Stimulated activated CD8-positive, alpha-beta memory T cell treated with anti-CD3 and anti-CD28 coated beads, Interleukin-7, amount 100 ng/mL, for 48 hours (primary cell): ENCODE data around the gene RAB37.

Experiments
- DNase-seq, 2 donors: peaks; one replicate each; pipeline ENCODE4 v3.0.0-alpha.2; 2020; ENCODE audit warnings: low read depth in 1 of 2; ENCODE audit errors: extremely low read depth in 1 of 2

Gene RAB37

GRCh38 chr17:74728033-74728701 lies 8.9 kb upstream of the RAB37 start:
- no peak for DNase-seq

DNA sequence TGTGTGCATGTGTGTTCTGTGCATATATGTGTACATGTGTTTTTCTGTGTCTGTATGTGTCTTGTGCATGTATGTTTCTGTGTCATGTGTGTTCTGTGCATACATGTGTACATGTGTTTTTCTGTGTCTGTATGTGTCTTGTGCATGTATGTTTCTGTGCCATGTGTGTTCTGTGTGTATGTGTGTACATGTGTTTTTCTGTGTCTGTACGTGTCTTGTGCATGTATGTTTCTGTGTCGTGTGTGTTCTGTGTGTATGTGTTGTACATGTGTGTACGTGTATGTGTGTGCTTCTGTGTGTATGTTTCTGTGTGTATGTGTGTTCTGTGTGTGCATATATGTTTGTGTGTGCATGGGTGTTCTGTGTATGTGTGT lies 8.4 kb upstream of the RAB37 start:
- DNase-seq: no peak

DNA sequence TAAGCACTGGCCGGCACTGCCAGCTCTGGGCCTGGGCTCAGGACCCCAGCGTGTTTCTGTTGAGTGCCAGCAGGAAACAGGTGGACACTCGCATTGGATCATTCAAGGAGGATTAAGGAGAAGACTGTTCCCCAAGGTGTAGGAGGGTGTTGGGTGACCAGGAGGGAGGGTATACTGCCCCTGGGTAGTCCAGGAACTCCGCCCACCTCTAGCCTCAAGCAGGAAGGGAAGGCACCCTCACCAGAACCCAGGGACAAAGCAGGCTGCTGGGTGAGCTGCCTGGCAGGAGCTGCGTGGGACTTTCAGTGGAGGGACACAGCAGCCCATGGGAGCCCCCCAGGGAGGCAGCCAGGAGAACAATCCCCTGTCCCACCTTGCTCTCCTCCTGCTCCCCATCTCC lies 7.7 kb upstream of the RAB37 start:
- no peak for DNase-seq

GRCh38 chr17:74729866-74730265 lies 7.2 kb upstream of the RAB37 start:
- no peak for DNase-seq

DNA sequence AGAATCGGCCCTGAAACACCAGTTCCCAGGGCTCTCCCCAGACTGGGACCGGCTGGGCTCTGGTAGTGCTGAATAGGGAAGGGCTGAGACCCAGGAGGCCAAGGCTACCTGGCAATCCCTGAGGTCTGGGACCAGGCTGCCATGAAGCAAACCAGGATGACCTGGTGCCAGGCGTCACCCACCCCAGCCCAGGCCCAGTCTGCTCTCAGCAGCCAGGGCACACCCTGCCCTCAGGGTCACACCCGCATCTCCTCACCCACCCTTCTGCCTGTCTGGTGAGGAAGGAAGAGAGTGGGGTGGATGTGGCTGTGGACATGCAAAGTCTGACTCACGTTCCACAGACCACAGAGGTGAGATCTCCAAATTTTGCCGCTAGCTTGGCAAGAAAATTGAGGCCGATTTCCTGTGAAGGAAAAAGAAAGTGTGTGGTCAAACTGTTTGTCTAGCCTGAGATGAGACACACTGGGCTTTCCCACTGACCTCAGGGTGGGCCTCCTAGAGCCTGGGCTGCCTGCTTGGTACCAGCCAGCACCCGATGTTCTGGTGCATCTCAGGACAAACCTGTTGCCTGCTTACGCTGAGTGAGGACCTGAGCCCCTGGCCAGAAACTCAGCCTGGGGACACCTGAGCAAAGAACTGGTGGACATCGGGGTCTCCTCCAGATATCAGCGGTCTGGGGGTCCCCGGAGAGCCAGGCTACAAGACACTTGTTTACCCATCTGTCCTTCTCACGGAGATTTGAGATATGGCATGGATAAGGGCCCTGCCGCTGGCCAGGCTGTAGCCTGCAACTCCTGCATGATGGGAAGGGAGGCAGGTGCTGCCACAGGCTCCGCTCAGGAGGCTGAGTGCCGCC lies 6.3 kb upstream of the RAB37 start:
- DNase-seq: no peak

DNA sequence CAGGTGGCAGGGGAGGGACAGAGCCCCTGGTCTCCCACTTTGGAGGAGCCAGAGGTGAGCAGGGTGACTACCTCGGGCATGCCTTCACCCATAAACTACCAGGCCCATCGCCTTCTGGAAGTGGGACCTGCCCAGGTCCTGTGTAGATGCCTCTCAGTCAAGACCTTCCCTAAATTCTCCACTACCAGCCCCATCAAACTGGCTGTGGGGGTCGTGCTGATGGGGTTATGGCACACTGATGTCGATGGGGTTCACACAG lies 5.8 kb upstream of the RAB37 start:
- no peak for DNase-seq

GRCh38 chr17:74732042-74732867 lies 4.8 kb upstream of the RAB37 start:
- no peak for DNase-seq

GRCh38 chr17:74733365-74734122 lies 3.5 kb upstream of the RAB37 start:
- no peak for DNase-seq

GRCh38 chr17:74734256-74734655 lies 2.8 kb upstream of the RAB37 start:
- DNase-seq: no peak

GRCh38 chr17:74737299-74738050 lies 419 bp downstream of the RAB37 start:
- no peak for DNase-seq

- DNase-seq: peak; percentile 65 to 82
Observed at GRCh38 chr17:74738051-74738996, 1.3 kb downstream of the RAB37 start.

- no peak for DNase-seq
Observed at GRCh38 chr17:74739227-74739831, 2.3 kb downstream of the RAB37 start.

GRCh38 chr17:74740173-74740572 lies 3.1 kb downstream of the RAB37 start:
- no peak for DNase-seq

DNA sequence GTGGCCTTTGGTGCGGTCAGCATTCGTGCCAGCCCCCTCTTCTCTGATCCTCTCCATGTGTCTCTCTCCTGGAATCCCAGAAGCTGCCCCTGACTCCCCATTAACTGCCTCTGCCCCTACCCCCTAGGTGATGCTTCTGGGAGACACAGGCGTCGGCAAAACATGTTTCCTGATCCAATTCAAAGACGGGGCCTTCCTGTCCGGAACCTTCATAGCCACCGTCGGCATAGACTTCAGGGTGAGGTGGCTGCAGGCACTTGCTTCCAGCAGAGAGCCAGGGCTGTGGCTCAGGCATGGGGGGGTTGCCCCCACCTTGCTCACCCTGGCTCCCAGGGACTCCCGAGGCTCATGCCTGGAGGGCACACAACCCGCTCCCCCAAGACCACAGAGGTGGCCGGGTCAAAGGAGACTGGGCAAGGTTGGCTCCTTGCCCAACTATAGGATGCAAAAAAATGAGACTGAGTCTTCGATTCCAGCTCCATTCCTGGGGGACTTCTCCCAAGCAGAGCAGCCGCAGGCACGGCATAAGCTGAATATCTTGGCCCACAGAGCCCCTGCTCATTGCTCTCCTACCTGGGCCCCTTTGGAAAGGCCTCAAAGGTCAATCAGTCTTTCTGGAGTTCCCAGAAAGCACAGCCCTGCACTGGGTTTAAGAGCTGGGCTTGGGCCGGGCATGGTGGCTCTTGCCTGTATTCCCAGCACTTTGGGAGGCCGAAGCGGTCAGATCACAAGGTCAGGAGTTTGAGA lies 3.8 kb downstream of the RAB37 start:
- DNase-seq: no peak

GRCh38 chr17:74742153-74742515 lies 5.1 kb downstream of the RAB37 start:
- DNase-seq: no peak

DNA sequence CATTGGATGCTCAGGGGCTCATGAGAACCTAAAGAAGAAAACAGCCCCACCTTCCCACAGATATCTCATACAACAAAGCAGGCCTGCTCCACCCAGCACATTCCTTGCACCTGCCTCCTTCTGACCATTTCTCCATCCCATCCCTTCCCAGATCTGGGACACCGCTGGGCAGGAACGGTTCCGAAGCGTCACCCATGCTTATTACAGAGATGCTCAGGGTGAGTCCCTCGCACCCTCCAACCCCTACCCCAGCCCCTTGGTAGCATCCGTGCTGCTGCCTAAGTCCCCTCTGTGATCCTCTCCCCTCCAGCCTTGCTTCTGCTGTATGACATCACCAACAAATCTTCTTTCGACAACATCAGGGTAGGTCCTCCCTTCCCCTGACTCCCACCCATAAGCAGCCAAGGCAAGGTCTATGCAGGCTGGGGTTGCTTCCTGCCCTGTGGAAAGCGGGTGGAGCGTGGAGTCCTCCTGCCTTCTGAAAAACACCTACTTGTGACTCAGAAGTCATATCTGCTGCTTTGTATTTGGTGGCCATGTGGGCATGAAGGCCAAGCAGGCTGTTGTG lies 6.0 kb downstream of the RAB37 start:
- no peak for DNase-seq

- no peak for DNase-seq
Observed at GRCh38 chr17:74743755-74744154, 6.7 kb downstream of the RAB37 start.

- no peak for DNase-seq
Observed at GRCh38 chr17:74744349-74744713, 7.3 kb downstream of the RAB37 start.
